Measurements from ENCODE around the gene NOS1AP.
"Not testable (repeated sequence)": the region's sequence is repeated elsewhere in the genome, so short reads cannot be mapped to it uniquely, and the experiment has no call there.

NOS1AP gene

GRCh38 chr1:162168261-162168660 is 98.8 kb downstream of the NOS1AP start:
- Histone ChIP-seq H3K27ac (ENCODE audit: low read depth, low read length) (no peak overlapping the region), H3K4ac (ENCODE audit: low read depth, low read length) (no peak overlapping the region), H3K4me1 (ENCODE audit: control insufficient read depth, low read depth, low read length) (peaks cover 2% of the 10 kb centered on the region)

GRCh38 chr1:162169031-162169790 is 99.7 kb downstream of the NOS1AP start:
- Histone ChIP-seq H3K18ac (ENCODE audit: low read length) (no peak overlapping the region), H3K4ac (ENCODE audit: low read depth, low read length) (peak overlapping the region; percentile 41), H2BK15ac (replicated peaks; ENCODE audit: low read depth) (no peak overlapping the region), H3K79me1 (ENCODE audit: low read length) (peaks cover 9% of the 10 kb centered on the region), H4K8ac (ENCODE audit: low read depth, low read length) (no peak overlapping the region), H3K27me3 (ENCODE audit: insufficient read depth, low read length, poor library complexity) (no peaks in the 10 kb centered on the region), H2BK5ac (ENCODE audit: low read length) (no peak overlapping the region), H3K27ac (ENCODE audit: low read depth, low read length) (no peak overlapping the region), H3K9ac (ENCODE audit: low read length) (no peak overlapping the region), H3K4me2 (ENCODE audit: low read length) (no peak overlapping the region), H3K23ac (ENCODE audit: low read length) (no peak overlapping the region), H2BK120ac (ENCODE audit: low read depth, low read length) (no peak overlapping the region), H2AK5ac (ENCODE audit: low read length) (no peak overlapping the region), H3K56ac (ENCODE audit: low read length) (no peak overlapping the region), H4K5ac (ENCODE audit: low read length) (no peak overlapping the region), H3K4me1 (ENCODE audit: control insufficient read depth, low read depth, low read length) (peaks cover 2% of the 10 kb centered on the region), H3K4me3 (ENCODE audit: low read length) (no peak overlapping the region), H3K79me2 (ENCODE audit: control insufficient read depth, insufficient read depth, low read length) (peaks cover 2% of the 10 kb centered on the region), H3K36me3 (ENCODE audit: control insufficient read depth, insufficient read depth, low read length) (no peaks in the 10 kb centered on the region)
- no CpG with 5 or more reads among the region's 7 CpGs for WGBS (ENCODE audit: extremely low coverage, insufficient coverage, low lambda C conversion rate)
- DNase-seq: no peak

More at GRCh38 chr1:162168261-162168660, 98.8 kb downstream of the NOS1AP start:
- H3K79me2 ChIP-seq (ENCODE audit: control insufficient read depth, insufficient read depth, low read length): peaks cover 2% of the 10 kb centered on the region
- H2AK5ac ChIP-seq (ENCODE audit: low read length): no peak overlapping the region
- no peak overlapping the region for H3K56ac ChIP-seq (ENCODE audit: low read length)
- H2BK5ac ChIP-seq (ENCODE audit: low read length): no peak overlapping the region
- no peak overlapping the region for H4K8ac ChIP-seq (ENCODE audit: low read depth, low read length)
- WGBS (ENCODE audit: extremely low coverage, insufficient coverage, low lambda C conversion rate): no CpG with 5 or more reads among the region's 5 CpGs
- no peaks in the 10 kb centered on the region for H3K36me3 ChIP-seq (ENCODE audit: control insufficient read depth, insufficient read depth, low read length)
- no peaks in the 10 kb centered on the region for H3K27me3 ChIP-seq (ENCODE audit: insufficient read depth, low read length, poor library complexity)
- no peak for DNase-seq
- no peak overlapping the region for H3K4me2 ChIP-seq (ENCODE audit: low read length)
- H2BK120ac ChIP-seq (ENCODE audit: low read depth, low read length): no peak overlapping the region
- H3K79me1 ChIP-seq (ENCODE audit: low read length): peaks cover 9% of the 10 kb centered on the region
- H3K18ac ChIP-seq (ENCODE audit: low read length): no peak overlapping the region
- H4K5ac ChIP-seq (ENCODE audit: low read length): no peak overlapping the region
- H3K23ac ChIP-seq (ENCODE audit: low read length): no peak overlapping the region
- no peak overlapping the region for H3K4me3 ChIP-seq (ENCODE audit: low read length)
- no peak overlapping the region for H3K9ac ChIP-seq (ENCODE audit: low read length)
- H2BK15ac ChIP-seq (replicated peaks; ENCODE audit: low read depth): no peak overlapping the region

- no CpG with 5 or more reads among the region's 3 CpGs for WGBS (ENCODE audit: extremely low coverage, insufficient coverage, low lambda C conversion rate)
- H3K27me3 ChIP-seq (ENCODE audit: insufficient read depth, low read length, poor library complexity): no peaks in the 10 kb centered on the region
Observed at GRCh38 chr1:162171111-162171510, 101.6 kb downstream of the NOS1AP start.

GRCh38 chr1:162172311-162173102 is 103.0 kb downstream of the NOS1AP start:
- no peak overlapping the region for H2BK120ac ChIP-seq (ENCODE audit: low read depth, low read length)
- H3K18ac ChIP-seq (ENCODE audit: low read length): no peak overlapping the region
- no peak overlapping the region for H3K4me2 ChIP-seq (ENCODE audit: low read length)
- no peak overlapping the region for H3K4me3 ChIP-seq (ENCODE audit: low read length)
- no peaks in the 10 kb centered on the region for H3K36me3 ChIP-seq (ENCODE audit: control insufficient read depth, insufficient read depth, low read length)
- H2BK5ac ChIP-seq (ENCODE audit: low read length): no peak overlapping the region
- no peak overlapping the region for H3K23ac ChIP-seq (ENCODE audit: low read length)
- no peak overlapping the region for H3K9ac ChIP-seq (ENCODE audit: low read length)
- no peaks in the 10 kb centered on the region for H3K27me3 ChIP-seq (ENCODE audit: insufficient read depth, low read length, poor library complexity)
- WGBS (ENCODE audit: extremely low coverage, insufficient coverage, low lambda C conversion rate): no CpG with 5 or more reads among the region's 2 CpGs
- no peak overlapping the region for H2BK15ac ChIP-seq (replicated peaks; ENCODE audit: low read depth)
- peaks cover 1% of the 10 kb centered on the region for H3K79me1 ChIP-seq (ENCODE audit: low read length)
- H3K27ac ChIP-seq (ENCODE audit: low read depth, low read length): no peak overlapping the region
- H3K56ac ChIP-seq (ENCODE audit: low read length): no peak overlapping the region
- no peak overlapping the region for H2AK5ac ChIP-seq (ENCODE audit: low read length)
- no peak overlapping the region for H4K8ac ChIP-seq (ENCODE audit: low read depth, low read length)
- no peak overlapping the region for H3K4ac ChIP-seq (ENCODE audit: low read depth, low read length)
- peaks cover 8% of the 10 kb centered on the region for H3K4me1 ChIP-seq (ENCODE audit: control insufficient read depth, low read depth, low read length)
- no peaks in the 10 kb centered on the region for H3K79me2 ChIP-seq (ENCODE audit: control insufficient read depth, insufficient read depth, low read length)
- no peak for DNase-seq
- no peak overlapping the region for H4K5ac ChIP-seq (ENCODE audit: low read length)

More at GRCh38 chr1:162171111-162171510, 101.6 kb downstream of the NOS1AP start:
- H3K9ac ChIP-seq (ENCODE audit: low read length): no peak overlapping the region
- no peak overlapping the region for H3K4me2 ChIP-seq (ENCODE audit: low read length)
- peaks cover 2% of the 10 kb centered on the region for H3K79me2 ChIP-seq (ENCODE audit: control insufficient read depth, insufficient read depth, low read length)
- H2BK120ac ChIP-seq (ENCODE audit: low read depth, low read length): no peak overlapping the region
- H3K4me3 ChIP-seq (ENCODE audit: low read length): no peak overlapping the region
- no peak overlapping the region for H3K27ac ChIP-seq (ENCODE audit: low read depth, low read length)
- no peak overlapping the region for H2BK15ac ChIP-seq (replicated peaks; ENCODE audit: low read depth)
- DNase-seq: no peak
- H4K5ac ChIP-seq (ENCODE audit: low read length): no peak overlapping the region
- no peak overlapping the region for H4K8ac ChIP-seq (ENCODE audit: low read depth, low read length)
- H3K23ac ChIP-seq (ENCODE audit: low read length): no peak overlapping the region
- no peak overlapping the region for H3K56ac ChIP-seq (ENCODE audit: low read length)
- no peak overlapping the region for H2BK5ac ChIP-seq (ENCODE audit: low read length)
- peaks cover 5% of the 10 kb centered on the region for H3K4me1 ChIP-seq (ENCODE audit: control insufficient read depth, low read depth, low read length)
- H3K18ac ChIP-seq (ENCODE audit: low read length): no peak overlapping the region
- no peak overlapping the region for H3K4ac ChIP-seq (ENCODE audit: low read depth, low read length)
- H2AK5ac ChIP-seq (ENCODE audit: low read length): no peak overlapping the region
- no peaks in the 10 kb centered on the region for H3K36me3 ChIP-seq (ENCODE audit: control insufficient read depth, insufficient read depth, low read length)
- H3K79me1 ChIP-seq (ENCODE audit: low read length): peaks cover 4% of the 10 kb centered on the region

GRCh38 chr1:162173607-162174006 is 104.1 kb downstream of the NOS1AP start:
- H3K4ac ChIP-seq (ENCODE audit: low read depth, low read length); H4K5ac ChIP-seq (ENCODE audit: low read length); H3K4me1 ChIP-seq (ENCODE audit: control insufficient read depth, low read depth, low read length); H3K18ac ChIP-seq (ENCODE audit: low read length); H4K8ac ChIP-seq (ENCODE audit: low read depth, low read length); H3K56ac ChIP-seq (ENCODE audit: low read length); H3K79me2 ChIP-seq (ENCODE audit: control insufficient read depth, insufficient read depth, low read length); H3K79me1 ChIP-seq (ENCODE audit: low read length); H3K23ac ChIP-seq (ENCODE audit: low read length); H3K4me3 ChIP-seq (ENCODE audit: low read length); H2BK15ac ChIP-seq (replicated peaks; ENCODE audit: low read depth); H2BK5ac ChIP-seq (ENCODE audit: low read length); H2AK5ac ChIP-seq (ENCODE audit: low read length); H3K27me3 ChIP-seq (ENCODE audit: insufficient read depth, low read length, poor library complexity); H2BK120ac ChIP-seq (ENCODE audit: low read depth, low read length); H3K27ac ChIP-seq (ENCODE audit: low read depth, low read length); H3K36me3 ChIP-seq (ENCODE audit: control insufficient read depth, insufficient read depth, low read length); DNase-seq; H3K4me2 ChIP-seq (ENCODE audit: low read length); H3K9ac ChIP-seq (ENCODE audit: low read length): not testable (repeated sequence)
- no CpG with 5 or more reads among the region's 1 CpG for WGBS (ENCODE audit: extremely low coverage, insufficient coverage, low lambda C conversion rate)
